Umbilical cord (tissue), 2 donors: Measurements from ENCODE around the gene CTNNA2. TPM values are rescaled to one million over a fixed set of nuclear protein-coding genes. Genes with fewer than 3 reads are reported as not detected.
A peak's percentile ranks its signal among the peaks of the same experiment; 100 is the strongest.

ENCODE experiments used
- DNase-seq: peaks from one replicate; pipeline ENCODE4 v3.0.0-alpha.2; 2015; ENCODE audit warnings: low spot score
- total RNA-seq: library from RNA; depleted of rRNA; stranded (reverse); fragments of >200 nt; gene quantifications from one replicate; pipeline ENCODE4 v1.2.3, GENCODE V29; 2014; ENCODE audit warnings: low replicate concordance; ENCODE audit not compliant: insufficient read depth

The CTNNA2 gene
- total RNA-seq, 1 donor from 2014 or later: 0.96 TPM

- no peak for DNase-seq
These were observed 276.3 kb downstream of the CTNNA2 start for GRCh38 chr2:79788952-79789651.

GRCh38 chr2:79789811-79790210, 277.0 kb downstream of the CTNNA2 start:
- no peak for DNase-seq

- DNase-seq: no peak
These were observed 279.2 kb downstream of the CTNNA2 start for GRCh38 chr2:79792090-79792489.

- DNase-seq: no peak
These were observed 280.2 kb downstream of the CTNNA2 start for GRCh38 chr2:79793006-79793405.

- DNase-seq: no peak
These were observed 283.8 kb downstream of the CTNNA2 start for GRCh38 chr2:79796641-79797040.

GRCh38 chr2:79798776-79799175, 285.9 kb downstream of the CTNNA2 start:
- DNase-seq: no peak

- DNase-seq: no peak
These were observed 286.9 kb downstream of the CTNNA2 start for GRCh38 chr2:79799729-79800128.

- DNase-seq: no peak
These were observed 288.2 kb downstream of the CTNNA2 start for GRCh38 chr2:79801082-79801481.

GRCh38 chr2:79817288-79817687, 304.4 kb downstream of the CTNNA2 start:
- DNase-seq: no peak

GRCh38 chr2:79820281-79820680, 307.4 kb downstream of the CTNNA2 start:
- no peak for DNase-seq

- DNase-seq: no peak
These were observed 309.3 kb downstream of the CTNNA2 start for GRCh38 chr2:79822136-79822535.

GRCh38 chr2:79824086-79824786, 311.4 kb downstream of the CTNNA2 start:
- no peak for DNase-seq

- DNase-seq: no peak
These were observed 315.0 kb downstream of the CTNNA2 start for GRCh38 chr2:79827881-79828280.

- DNase-seq: no peak
These were observed 317.6 kb downstream of the CTNNA2 start for GRCh38 chr2:79830501-79830900.

- DNase-seq: no peak
These were observed 319.1 kb downstream of the CTNNA2 start for GRCh38 chr2:79831961-79832360.

- no peak for DNase-seq
These were observed 319.8 kb downstream of the CTNNA2 start for GRCh38 chr2:79832511-79833234.

- DNase-seq: no peak
These were observed 320.5 kb downstream of the CTNNA2 start for GRCh38 chr2:79833235-79833878.

GRCh38 chr2:79835911-79836310, 323.1 kb downstream of the CTNNA2 start:
- DNase-seq: peak; percentile 10

- DNase-seq: no peak
These were observed 331.2 kb downstream of the CTNNA2 start for GRCh38 chr2:79844011-79844410.

- no peak for DNase-seq
These were observed 334.0 kb downstream of the CTNNA2 start for GRCh38 chr2:79846878-79847277.

- no peak for DNase-seq
These were observed 336.4 kb downstream of the CTNNA2 start for GRCh38 chr2:79849241-79849640.

GRCh38 chr2:79849949-79850348, 337.1 kb downstream of the CTNNA2 start:
- no peak for DNase-seq
